Measurements from ENCODE around the gene ARPC1B. TPM values are rescaled to one million over a fixed set of nuclear protein-coding genes. Genes with fewer than 3 reads are reported as not detected.
A peak's percentile ranks its signal among the peaks of the same experiment; 100 is the strongest.

The ARPC1B gene
- total RNA-seq, 1 donor from 2014 or later, result 175 TPM

DNA sequence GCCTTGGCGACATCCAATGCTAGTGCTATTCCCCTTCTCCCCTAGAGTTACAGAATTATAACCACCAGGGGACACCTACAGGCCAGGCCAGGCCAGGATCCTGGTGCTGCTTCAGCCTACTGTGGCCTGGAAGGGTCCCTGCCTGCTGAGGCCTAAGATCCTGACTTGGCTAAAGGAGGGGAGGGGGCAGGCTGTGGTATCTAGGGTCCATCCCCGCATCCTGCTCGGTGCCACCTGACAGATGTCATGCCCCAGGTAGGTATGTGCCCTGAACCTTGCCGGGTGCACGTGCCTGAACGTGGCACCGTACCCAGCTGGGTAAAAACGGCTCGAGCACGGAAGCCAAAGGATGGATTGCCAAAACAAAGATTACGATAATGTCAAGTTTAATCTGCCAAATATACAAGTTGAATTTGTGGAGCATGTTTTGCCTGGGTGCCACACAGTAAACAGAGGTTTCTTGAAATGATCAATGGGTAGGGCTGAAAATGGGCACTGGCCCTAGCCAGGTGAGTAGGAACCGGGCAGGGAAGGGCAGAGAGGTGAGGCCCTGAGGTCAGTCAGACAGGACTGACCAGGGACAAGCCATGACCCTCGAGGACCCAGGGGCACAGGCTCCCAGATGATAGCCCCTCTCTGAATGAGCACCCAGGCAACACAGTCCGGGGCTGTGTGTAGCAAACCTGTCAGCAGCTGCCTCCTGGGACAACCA is 21.2 kb downstream of the ARPC1B start:
- no peaks in the 10 kb centered on the region for H3K27me3 Mint-ChIP-seq (ENCODE audit: low read depth, unreplicated experiment)
- peaks cover 18% of the 10 kb centered on the region for H3K36me3 Mint-ChIP-seq (ENCODE audit: low read depth, unreplicated experiment)
- H3K27ac Mint-ChIP-seq (ENCODE audit: unreplicated experiment), result peak overlapping the region; percentile 62
- H3K36me3 ChIP-seq (ENCODE audit: insufficient read depth, low read length), result peaks cover 40% of the 10 kb centered on the region
- no peak for FAIRE-seq
- peaks cover 27% of the 10 kb centered on the region for H3K79me2 ChIP-seq (ENCODE audit: insufficient read depth, low read length)
- H3K9me3 Mint-ChIP-seq (ENCODE audit: unreplicated experiment), result no peaks in the 10 kb centered on the region
- H2AFZ ChIP-seq (ENCODE audit: low read depth, low read length), result no peak overlapping the region
- H3K4me1 ChIP-seq (ENCODE audit: insufficient read depth, low read length), result peaks cover 17% of the 10 kb centered on the region
- no peak overlapping the region for H3K9ac ChIP-seq (ENCODE audit: low read length)
- no peak overlapping the region for H3K27ac ChIP-seq (ENCODE audit: low read depth, low read length)
- no peaks in the 10 kb centered on the region for H3K27me3 ChIP-seq (ENCODE audit: insufficient read depth, low read length)
- no peak overlapping the region for H3K4me2 ChIP-seq (ENCODE audit: low read length)
- no peak overlapping the region for H3K4me3 ChIP-seq (ENCODE audit: insufficient read depth, low read depth, low read length)
- DNase-seq (ENCODE audit: low read depth), result no peak
- H3K9me3 ChIP-seq (ENCODE audit: insufficient read depth, low read depth, low read length), result no peaks in the 10 kb centered on the region
- TF ChIP-seq EZH2 (IDR thresholded peaks at IDR 0.05; ENCODE audit: insufficient read depth, low read length), result no peak
- TF ChIP-seq, protein P1, sequence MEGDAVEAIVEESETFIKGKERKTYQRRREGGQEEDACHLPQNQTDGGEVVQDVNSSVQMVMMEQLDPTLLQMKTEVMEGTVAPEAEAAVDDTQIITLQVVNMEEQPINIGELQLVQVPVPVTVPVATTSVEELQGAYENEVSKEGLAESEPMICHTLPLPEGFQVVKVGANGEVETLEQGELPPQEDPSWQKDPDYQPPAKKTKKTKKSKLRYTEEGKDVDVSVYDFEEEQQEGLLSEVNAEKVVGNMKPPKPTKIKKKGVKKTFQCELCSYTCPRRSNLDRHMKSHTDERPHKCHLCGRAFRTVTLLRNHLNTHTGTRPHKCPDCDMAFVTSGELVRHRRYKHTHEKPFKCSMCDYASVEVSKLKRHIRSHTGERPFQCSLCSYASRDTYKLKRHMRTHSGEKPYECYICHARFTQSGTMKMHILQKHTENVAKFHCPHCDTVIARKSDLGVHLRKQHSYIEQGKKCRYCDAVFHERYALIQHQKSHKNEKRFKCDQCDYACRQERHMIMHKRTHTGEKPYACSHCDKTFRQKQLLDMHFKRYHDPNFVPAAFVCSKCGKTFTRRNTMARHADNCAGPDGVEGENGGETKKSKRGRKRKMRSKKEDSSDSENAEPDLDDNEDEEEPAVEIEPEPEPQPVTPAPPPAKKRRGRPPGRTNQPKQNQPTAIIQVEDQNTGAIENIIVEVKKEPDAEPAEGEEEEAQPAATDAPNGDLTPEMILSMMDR (IDR thresholded peaks at IDR 0.05; ENCODE audit: insufficient read depth, low read depth, low read length), result no peak
- peaks cover 86% of the 10 kb centered on the region for H4K20me1 ChIP-seq (ENCODE audit: insufficient read depth, low read length)
- peaks cover 14% of the 10 kb centered on the region for H3K4me1 Mint-ChIP-seq (ENCODE audit: low read depth, unreplicated experiment)
- no peak overlapping the region for H3K4me3 Mint-ChIP-seq (ENCODE audit: unreplicated experiment)

DNA sequence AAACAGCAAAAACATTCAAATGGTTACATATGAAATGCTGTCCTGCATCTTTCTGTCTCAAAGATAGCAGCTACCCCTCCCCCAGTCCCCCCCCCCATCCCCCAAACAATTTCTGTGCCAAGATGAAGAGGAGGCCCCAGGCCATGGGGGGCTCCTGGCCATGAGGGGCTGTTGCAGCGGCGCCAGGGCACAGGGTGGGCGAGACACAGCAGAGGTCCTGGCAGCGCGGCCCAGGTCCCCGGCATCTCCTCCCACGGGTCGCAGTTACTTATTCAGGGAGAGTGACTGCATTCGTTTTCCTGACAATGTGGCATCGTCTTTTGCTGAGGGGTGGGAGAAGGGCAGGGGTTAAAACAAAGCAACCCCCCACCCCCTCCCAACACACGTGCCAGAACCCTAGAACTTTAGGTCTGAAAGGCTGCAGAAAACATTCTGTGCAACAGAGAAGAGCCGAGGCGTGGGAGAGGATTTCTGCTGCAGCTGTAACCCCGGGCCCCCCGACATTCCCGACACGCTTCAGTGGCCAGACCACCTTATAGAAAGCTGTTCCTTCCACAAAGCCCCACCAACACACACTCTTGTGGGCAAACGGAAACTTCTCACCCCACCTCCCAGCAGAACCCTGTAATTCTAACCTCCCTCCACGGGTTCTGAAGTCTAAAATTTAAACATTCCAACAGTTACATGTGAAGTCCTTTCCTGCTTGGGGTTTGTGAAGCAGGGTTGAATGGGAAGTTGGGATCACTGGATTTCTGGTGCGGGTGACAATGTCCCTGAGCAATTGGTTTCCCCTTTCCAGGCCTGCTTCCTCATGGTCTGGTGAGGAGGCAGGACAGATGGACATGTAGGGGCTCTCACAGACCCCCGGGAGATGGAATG is 22.1 kb downstream of the ARPC1B start:
- H3K79me2 ChIP-seq (ENCODE audit: insufficient read depth, low read length), result peaks cover 27% of the 10 kb centered on the region
- peaks cover 37% of the 10 kb centered on the region for H3K36me3 ChIP-seq (ENCODE audit: insufficient read depth, low read length)
- H3K4me2 ChIP-seq (ENCODE audit: low read length), result no peak overlapping the region
- no peak overlapping the region for H3K4me3 ChIP-seq (ENCODE audit: insufficient read depth, low read depth, low read length)
- peaks cover 84% of the 10 kb centered on the region for H4K20me1 ChIP-seq (ENCODE audit: insufficient read depth, low read length)
- TF ChIP-seq, protein P1 (IDR thresholded peaks at IDR 0.05; ENCODE audit: insufficient read depth, low read depth, low read length), result no peak
- no peak for TF ChIP-seq EZH2 (IDR thresholded peaks at IDR 0.05; ENCODE audit: insufficient read depth, low read length)
- no peak overlapping the region for H3K9ac ChIP-seq (ENCODE audit: low read length)
- Mint-ChIP-seq H3K9me3 (ENCODE audit: unreplicated experiment) (no peaks in the 10 kb centered on the region), H3K36me3 (ENCODE audit: low read depth, unreplicated experiment) (peaks cover 21% of the 10 kb centered on the region), H3K4me1 (ENCODE audit: low read depth, unreplicated experiment) (peaks cover 14% of the 10 kb centered on the region), H3K4me3 (ENCODE audit: unreplicated experiment) (no peak overlapping the region), H3K27ac (ENCODE audit: unreplicated experiment) (peak overlapping the region; percentile 62), H3K27me3 (ENCODE audit: low read depth, unreplicated experiment) (no peaks in the 10 kb centered on the region)
- peaks cover 17% of the 10 kb centered on the region for H3K4me1 ChIP-seq (ENCODE audit: insufficient read depth, low read length)
- H2AFZ ChIP-seq (ENCODE audit: low read depth, low read length), result no peak overlapping the region
- no peak overlapping the region for H3K27ac ChIP-seq (ENCODE audit: low read depth, low read length)
- FAIRE-seq (no peak), DNase-seq (ENCODE audit: low read depth) (no peak)
- no peaks in the 10 kb centered on the region for H3K9me3 ChIP-seq (ENCODE audit: insufficient read depth, low read depth, low read length)
- no peaks in the 10 kb centered on the region for H3K27me3 ChIP-seq (ENCODE audit: insufficient read depth, low read length)
